ENCODE data around the gene KMT2D. TPM values are rescaled to one million over a fixed set of nuclear protein-coding genes. Genes with fewer than 3 reads are reported as not detected.

KMT2D gene
- total and polyA plus RNA-seq, 10 of the 15 experiments (the other 5 are each of a cell fraction or from before 2014, with no cell fraction given) = 0.51 to 71.5 (median 10.4) TPM

DNA sequence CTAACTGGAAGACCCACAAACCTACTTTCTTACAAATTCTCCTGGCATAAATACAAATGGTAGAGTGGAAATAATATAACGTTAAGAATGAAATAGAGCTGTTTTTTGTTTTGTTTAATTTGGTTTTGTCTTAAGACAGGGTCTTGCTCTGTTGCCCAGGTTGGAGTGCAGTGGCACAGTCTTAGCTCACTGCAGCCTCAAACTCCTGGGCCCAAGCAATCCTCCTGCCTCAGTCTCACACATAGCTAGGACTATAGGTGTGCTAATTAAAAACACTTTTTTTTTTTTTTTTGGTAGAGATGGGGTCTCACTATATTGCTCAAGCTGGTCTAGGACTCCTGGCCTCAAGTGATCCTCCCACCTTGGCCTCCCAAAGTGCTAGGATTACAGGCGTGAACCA lies 38.1 kb upstream of the KMT2D start:
- ChIA-PET POLR2A (interaction anchor here (0.5 to 1.3 kb wide), 8 partner anchors 10 to 411 kb away, joined by 3 to 8 read pairs (median 4); no protein-coding TSS in a partner anchor), CTCF (interaction anchor here (0.7 to 12.2 kb wide), 27 partner anchors 11 to 173 kb away, joined by 3 to 244 read pairs (median 5); partner anchors contain the start of genes FKBP11, LMBR1L, RHEBL1 and TUBA1B), SMC1A (ENCODE audit: uncharacterized antibody, unreplicated experiment) (interaction anchor here (0.6 to 3.8 kb wide), 10 partner anchors 10 to 165 kb away, joined by 3 to 23 read pairs (median 4); partner anchors contain the start of gene LMBR1L), RAD21 (ENCODE audit: unreplicated experiment) (interaction anchor here (0.6 to 5.3 kb wide), 8 partner anchors 11 to 41 kb away, joined by 3 to 31 read pairs (median 4); partner anchors contain the start of genes RHEBL1 and TUBA1B)
- H3K4me2 ChIP-seq (ENCODE audit: control insufficient read depth, insufficient read depth) = no peak overlapping the region
- no peaks in the 10 kb centered on the region for H3K79me2 ChIP-seq (ENCODE audit: control insufficient read depth, insufficient read depth, low read length)
- H4K20me1 ChIP-seq (ENCODE audit: control insufficient read depth, insufficient read depth) = no peaks in the 10 kb centered on the region
- H3K4me1 ChIP-seq (ENCODE audit: control insufficient read depth, insufficient read depth, low read length) = no peaks in the 10 kb centered on the region
- H3K36me3 ChIP-seq (ENCODE audit: control insufficient read depth in 2 of 2, insufficient read depth in 2 of 2, low read length in 1 of 2) = peaks cover 7 to 13% of the 10 kb centered on the region in 2 experiments
- no peak overlapping the region for H3K4me3 ChIP-seq
- TF ChIP-seq, protein P1, sequence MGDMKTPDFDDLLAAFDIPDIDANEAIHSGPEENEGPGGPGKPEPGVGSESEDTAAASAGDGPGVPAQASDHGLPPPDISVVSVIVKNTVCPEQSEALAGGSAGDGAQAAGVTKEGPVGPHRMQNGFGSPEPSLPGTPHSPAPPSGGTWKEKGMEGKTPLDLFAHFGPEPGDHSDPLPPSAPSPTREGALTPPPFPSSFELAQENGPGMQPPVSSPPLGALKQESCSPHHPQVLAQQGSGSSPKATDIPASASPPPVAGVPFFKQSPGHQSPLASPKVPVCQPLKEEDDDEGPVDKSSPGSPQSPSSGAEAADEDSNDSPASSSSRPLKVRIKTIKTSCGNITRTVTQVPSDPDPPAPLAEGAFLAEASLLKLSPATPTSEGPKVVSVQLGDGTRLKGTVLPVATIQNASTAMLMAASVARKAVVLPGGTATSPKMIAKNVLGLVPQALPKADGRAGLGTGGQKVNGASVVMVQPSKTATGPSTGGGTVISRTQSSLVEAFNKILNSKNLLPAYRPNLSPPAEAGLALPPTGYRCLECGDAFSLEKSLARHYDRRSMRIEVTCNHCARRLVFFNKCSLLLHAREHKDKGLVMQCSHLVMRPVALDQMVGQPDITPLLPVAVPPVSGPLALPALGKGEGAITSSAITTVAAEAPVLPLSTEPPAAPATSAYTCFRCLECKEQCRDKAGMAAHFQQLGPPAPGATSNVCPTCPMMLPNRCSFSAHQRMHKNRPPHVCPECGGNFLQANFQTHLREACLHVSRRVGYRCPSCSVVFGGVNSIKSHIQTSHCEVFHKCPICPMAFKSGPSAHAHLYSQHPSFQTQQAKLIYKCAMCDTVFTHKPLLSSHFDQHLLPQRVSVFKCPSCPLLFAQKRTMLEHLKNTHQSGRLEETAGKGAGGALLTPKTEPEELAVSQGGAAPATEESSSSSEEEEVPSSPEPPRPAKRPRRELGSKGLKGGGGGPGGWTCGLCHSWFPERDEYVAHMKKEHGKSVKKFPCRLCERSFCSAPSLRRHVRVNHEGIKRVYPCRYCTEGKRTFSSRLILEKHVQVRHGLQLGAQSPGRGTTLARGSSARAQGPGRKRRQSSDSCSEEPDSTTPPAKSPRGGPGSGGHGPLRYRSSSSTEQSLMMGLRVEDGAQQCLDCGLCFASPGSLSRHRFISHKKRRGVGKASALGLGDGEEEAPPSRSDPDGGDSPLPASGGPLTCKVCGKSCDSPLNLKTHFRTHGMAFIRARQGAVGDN (IDR thresholded peaks at IDR 0.05) = no peak
- ATAC-seq (no peak), DNase-seq (ENCODE audit: low read depth, low spot score) (no peak), FAIRE-seq (no peak)
- H3K9me3 ChIP-seq (replicated peaks; ENCODE audit: control insufficient read depth, insufficient read depth, low read length) = no peaks in the 10 kb centered on the region
- no peak overlapping the region for H2AFZ ChIP-seq (ENCODE audit: control insufficient read depth, low read depth, low read length)
- intact Hi-C loops (cut with micrococcal nuclease; ENCODE audit: unreplicated experiment) = loop anchor here (1.0 kb wide), 1 partner anchor 34 kb away; no protein-coding TSS in a partner anchor
- no TSS peak for BruUV-seq (replicated peaks)
- WGBS (ENCODE audit: insufficient coverage, insufficient replicate concordance, low lambda C conversion rate, missing lambda C conversion rate) = 100% methylated on average over 2 of the region's 2 CpGs
- peaks cover 3 to 8% of the 10 kb centered on the region in 2 experiments for H3K27me3 ChIP-seq (replicated peaks in 1 of 2; ENCODE audit: control insufficient read depth in 2 of 2, insufficient read depth in 2 of 2, low read length in 1 of 2)
- H3K9ac ChIP-seq (ENCODE audit: control insufficient read depth, insufficient read depth, low read length) = no peak overlapping the region
- in situ Hi-C loops (cut with MboI) = no loop called here
- no peak overlapping the region for H3K27ac ChIP-seq (ENCODE audit: control insufficient read depth, insufficient read depth)

Measured in GM12878 (cell line).